Stimulated activated CD4-positive, alpha-beta T cell treated with anti-CD3 and anti-CD28 coated beads, Interleukin-1b, Interleukin-23, amount 100 ng/mL, for 24 hours (primary cell): ENCODE measurements around the gene ESRRB.

Source experiments
- DNase-seq, 4 experiments: peaks; one replicate each; pipeline ENCODE4 v3.0.0-alpha.2; 2020; ENCODE audit warnings: low read depth in 4 of 4, low spot score in 1 of 4

The ESRRB gene

DNA sequence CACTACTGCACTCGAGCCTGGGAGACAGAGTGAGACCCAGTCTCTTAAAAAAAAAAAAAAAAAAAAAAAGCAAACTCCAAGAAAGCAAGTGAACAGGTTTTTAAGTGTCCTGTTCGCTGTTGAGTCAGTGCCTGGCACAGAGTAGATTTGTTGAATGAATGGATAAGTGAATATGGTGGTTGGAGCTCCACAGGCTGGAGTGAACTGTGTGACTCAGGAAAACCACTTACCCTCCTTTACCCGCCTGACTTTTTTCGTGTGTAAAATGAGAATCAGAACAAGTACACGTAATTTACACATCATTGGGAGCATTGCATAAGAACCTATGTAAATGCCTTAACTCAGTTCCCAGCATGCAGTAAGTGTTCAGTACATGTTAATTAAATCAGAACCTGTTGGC is 24.0 kb upstream of the ESRRB start:
- DNase-seq = no peak

DNA sequence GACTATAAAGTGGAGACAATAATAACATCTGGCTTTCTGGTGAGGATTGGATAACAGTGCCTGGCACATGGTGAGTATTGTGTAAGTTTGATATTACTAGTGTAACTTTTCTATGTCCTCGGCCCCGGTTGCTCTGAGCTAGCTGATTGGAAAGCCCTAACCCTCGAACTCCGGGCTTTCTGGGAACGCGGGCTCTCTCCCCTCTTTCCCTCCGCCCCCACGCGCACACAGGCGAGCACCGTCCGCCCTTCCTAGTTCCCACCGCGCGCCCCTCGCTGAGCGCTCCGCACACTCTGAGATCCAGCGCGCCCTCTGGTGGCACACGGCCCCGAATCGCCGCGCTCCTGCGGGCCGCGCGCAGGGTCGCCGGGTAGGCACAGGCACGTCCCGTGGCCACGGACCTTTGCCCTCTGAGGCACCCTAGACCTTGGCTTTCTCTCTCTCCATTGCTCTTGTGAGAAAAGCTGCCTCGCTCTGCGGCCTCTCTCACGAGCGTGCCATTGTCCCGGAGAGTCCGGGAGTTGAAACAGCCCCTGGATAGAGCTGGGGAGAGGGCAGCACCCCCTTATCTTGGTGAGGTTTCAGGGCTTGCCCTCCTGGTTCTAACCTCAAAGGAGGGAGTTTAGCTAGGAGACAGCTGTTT is 23.2 kb upstream of the ESRRB start:
- peak; percentile 15 to 46 (median 29) for DNase-seq

DNA sequence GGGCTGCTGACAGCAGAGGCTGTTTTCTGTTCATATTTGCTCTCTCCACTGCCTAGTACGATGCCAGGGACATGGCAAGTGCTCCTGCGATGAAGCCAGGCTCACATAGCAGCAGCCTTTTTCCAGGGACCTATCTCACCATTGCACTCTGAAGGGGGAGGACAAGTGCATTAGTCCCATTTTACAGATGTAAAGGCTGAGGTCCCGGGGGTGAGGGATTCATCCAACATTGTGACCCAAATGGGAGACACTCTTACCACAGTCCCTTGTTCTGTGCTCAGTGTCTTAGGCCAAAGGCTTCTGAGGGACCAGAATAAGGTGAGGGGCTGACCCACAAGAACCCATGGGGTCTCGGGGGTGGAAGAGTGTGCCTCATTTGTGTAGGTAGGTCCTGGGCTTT is 21.6 kb upstream of the ESRRB start:
- DNase-seq = no peak

- DNase-seq = no peak
These were observed 20.2 kb upstream of the ESRRB start for GRCh38 chr14:76355771-76356170.

- DNase-seq = no peak
These were observed 4.9 kb upstream of the ESRRB start for GRCh38 chr14:76371066-76371465.

DNA sequence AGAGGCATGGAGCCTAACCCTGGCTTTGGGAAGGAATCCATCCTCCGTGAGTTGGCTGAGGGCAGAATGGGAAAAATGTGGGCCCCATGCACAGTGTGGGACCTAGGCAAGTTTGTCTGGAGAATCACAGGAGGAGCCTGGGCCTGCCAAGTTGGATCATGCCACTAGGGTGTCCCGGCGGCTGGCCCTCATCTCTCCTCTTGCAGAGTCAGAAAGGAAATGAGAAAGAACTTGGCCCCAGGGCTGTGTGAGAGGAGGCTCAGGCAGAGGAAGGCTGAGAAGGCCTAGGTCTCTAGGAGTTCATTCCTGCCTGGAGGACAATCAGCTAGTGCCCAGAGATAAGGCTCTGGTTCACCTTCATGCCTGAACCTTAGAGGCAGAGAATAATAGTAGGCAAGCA is 2.5 kb upstream of the ESRRB start:
- no peak for DNase-seq

DNA sequence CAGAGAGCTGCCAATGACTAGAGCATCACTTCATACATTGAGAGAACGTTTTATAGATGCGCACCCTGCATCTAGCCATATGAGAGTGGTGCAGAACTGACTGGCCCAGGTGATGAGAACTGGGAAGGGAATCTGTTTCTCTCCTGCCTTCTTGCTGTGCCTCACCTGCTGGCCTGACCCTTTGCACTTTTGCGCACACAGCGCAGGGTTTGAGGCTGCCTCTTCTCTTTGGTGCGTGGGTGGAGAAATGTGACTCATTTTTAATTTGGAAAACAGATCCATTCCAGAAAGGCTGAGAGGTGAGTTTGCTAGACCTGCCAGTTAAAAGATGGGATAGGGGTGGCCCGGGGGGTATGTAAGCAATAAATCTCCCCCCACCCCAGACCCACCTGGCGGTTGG is 453 bp upstream of the ESRRB start:
- DNase-seq = no peak

- no peak for DNase-seq
These were observed 506 bp downstream of the ESRRB start for GRCh38 chr14:76376409-76376877.

DNA sequence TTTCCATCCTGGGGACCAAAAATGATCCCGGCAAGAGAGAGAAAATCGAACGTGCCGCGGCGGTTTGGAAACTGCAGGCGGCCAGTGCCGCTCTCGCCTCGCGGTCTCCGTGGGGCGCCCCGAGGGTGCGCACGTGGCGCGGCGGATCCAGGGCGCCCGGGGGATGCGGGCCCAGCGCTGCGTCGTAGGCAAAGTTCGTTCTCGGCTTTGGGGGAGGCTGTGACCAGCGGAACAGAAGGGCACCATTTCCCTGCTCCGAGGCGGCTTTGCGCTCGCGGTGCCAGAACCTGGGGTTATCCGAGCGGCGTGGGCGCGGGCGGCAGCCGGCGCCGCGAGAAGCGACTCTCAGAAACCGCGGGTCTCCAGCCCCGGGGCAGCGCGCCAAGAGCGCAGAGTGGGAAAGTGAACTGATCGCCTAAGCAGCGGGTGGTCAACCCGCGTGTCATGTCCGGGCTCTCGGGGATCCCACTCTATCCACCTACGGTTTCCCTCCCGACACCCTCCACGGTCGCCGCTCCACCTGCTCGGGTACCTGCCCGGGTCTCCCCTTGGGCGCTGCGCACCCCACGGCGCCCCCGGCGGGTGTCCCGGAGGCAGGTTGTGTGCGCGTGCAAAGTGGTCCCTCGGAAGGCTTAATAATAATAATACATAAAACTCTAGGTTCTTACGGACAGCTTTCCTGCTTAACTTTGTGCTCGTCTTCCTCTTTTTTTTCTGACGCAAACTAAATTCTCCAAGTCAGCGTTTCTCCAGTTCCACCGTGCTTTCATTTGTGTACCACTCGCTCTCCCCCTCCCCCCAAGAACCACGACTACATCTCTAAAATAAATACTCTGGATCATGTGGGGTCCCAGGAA is 1.2 kb downstream of the ESRRB start:
- DNase-seq = no peak

GRCh38 chr14:76377735-76378074 is 1.8 kb downstream of the ESRRB start:
- DNase-seq = no peak

DNA sequence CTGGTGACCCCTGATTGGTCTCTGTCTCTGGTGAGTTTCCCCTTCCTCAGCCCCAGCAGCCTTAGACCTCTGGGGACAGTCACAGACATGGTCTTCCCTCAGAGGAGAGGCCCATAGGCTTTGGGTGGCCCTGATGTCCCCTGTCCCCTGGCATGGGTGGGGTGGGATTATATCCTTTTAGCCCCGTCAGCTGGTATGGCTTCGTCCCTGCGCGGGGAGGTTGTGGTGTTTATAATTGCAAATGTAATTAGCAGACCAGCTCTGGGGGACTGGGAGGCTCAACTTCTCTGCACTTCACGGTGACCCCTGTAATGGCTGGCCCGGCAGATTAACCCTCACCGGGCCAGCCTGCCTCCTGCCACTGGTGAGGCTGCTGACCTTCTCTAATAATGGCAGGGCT is 5.1 kb downstream of the ESRRB start:
- DNase-seq = no peak

DNA sequence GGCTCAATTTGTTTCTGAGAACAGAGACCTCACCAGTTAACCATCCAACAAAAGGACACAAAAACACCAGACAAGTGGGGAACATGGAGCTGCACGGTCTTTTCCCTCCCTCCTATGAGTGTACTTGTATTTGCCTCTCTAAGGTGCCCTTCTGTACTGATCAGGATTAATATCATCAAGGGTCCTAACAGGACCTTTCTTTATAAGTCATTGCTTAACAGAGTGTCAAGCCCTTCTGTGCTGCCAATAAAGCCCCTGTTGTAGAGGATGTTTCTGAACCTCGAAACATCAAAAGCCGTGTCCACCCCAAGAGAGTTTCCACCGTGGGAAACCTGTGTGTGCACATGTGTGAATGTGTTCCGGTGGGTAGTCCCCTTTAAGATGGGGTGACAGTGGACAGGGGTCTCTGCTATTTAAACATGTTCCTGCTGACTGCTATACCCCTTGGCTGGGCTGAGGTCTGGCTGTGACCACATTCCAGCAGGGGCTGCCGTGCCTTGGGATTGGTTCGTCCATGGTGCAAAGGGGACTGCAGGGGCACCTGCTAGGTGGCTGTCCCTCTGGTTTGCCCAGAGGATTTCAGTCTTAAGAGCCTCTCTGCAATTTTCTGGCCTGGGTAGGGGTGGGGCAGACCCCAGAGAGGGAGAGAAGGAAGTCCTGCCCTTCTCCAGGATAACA is 6.0 kb downstream of the ESRRB start:
- no peak for DNase-seq

- no peak for DNase-seq
These were observed 6.5 kb downstream of the ESRRB start for GRCh38 chr14:76382495-76382832.

DNA sequence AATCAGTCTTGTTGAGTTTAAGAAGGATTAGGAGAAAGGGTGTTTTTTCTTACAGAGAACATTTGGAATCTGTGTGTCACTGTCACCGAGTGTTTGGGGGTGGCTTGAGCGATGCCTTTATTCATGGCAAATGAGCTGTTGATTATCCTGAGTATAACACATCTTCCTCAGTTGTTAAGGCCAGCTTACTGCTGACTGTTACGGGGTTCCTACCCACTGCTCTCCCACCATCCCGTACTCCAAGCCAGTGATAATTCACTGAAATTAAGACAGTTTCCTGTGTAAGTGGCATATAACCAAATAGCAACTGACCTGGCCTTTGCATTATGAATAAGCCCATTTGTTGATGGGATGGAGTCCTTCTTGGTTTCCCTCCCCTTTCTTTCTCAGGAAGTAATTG is 9.5 kb downstream of the ESRRB start:
- DNase-seq = no peak

DNA sequence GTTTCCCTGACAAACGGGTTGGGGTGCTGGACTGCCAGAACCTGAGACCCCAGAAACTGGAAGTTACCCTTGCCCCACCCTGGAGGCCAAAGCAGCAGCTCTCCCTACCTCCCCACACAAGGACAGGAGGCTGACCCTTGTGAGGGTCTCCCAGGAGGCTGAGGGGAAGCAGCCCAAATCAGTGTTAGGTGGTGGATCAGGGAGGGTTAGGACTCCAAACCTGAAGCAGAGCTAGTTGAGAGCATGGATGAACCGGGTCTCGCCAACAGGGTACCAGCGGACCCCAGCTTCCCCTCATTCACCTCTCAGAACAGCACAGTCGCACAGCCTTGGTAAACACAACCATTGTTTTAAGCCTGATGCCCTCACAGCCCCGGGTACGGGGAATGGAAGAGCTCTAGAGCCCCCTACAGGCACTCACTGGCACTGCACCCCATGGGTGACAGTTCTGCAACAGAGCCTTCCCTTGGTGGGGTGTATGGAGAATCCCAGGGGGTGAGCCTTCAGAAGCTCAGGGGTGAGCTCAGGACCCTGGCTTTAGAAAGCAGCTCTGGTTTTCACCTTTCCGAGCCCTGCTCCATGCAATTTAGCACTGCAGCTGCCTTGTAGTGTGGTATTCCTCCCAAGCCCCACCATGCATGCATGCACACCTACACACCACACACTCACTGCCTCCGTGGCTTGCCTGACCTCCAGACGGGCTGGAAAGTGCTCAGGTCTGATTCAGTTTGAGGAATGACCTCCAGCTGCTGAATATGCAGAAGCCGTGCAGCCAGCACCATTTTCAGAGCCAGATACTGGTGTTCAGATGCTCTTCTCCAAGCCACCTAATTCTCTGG is 11.2 kb downstream of the ESRRB start:
- peak in 3 of 4 experiments; percentile 43 to 48 (median 45) for DNase-seq

DNA sequence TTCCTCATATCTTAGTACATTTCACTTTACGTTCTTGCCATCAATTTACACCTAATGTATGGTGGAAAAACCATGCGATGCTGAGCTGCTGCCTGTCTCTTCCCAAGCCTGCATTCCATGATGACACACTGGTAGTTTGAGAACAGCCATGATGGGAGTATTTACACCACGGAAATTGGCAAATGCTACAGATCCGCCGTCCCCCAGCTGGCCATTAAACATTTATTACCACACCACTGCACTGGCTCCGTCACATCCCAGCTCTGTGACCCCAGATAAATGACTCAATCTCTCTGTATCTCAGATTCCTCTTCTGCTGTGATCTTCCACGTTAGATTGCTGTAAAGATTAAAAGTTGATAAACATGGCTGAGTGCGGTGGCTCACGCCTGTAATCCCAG is 13.9 kb downstream of the ESRRB start:
- no peak for DNase-seq

- DNase-seq = no peak
These were observed 14.7 kb downstream of the ESRRB start for GRCh38 chr14:76390621-76391020.

DNA sequence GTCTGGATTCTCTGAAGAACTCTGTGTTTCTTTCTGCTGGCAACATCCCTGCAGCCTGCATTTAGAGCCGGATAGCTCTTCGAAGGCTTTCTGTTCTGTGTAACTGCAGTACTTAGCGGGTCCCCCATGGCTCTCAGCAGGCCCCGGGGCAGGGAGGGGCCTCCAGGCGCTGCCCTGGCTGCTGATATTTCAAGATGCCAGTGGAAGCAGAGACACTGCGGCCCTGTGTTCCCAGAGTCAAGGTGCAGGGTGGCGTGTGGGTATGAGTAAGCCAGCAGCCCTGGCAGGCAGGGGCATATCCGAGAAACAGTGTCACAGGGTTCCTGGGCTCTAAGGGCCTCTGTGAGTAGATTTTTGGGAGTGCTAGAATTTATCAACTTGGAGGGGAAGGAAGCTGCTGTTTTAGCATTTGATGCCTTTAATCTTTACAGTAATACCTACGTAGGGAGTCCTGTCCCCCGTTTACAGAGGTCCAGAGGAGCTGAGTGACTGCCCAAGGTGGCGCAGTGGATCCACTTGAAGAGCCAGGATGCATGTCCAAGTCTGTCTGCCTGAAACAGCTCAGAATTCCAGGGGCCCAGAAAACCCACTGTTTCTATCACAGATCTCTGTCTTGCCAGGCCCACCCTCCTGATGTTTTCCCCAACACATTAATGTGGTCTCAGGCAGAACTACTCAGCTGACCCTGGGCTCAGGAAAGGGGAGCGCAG is 16.2 kb downstream of the ESRRB start:
- DNase-seq = no peak

DNA sequence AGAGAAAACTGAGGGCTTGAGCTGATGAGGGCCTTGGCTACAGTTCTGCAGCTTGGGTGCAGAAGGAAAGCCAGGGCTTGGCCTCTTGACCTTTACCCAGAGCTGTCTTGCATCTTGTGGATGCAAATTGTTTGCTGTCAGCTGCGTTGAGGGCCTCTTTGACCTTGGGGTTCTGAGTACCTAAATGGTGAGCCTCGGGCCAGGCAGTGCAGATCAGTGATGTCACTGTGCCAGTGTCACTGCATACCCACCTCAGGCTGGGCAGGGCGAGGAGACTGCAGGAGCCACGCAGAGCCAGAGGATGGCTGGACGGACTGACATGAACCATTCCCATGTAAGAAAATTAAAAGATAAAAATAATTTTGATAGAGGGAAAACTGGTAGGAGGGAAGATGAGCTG is 18.6 kb downstream of the ESRRB start:
- DNase-seq = no peak

GRCh38 chr14:76395161-76395560 is 19.2 kb downstream of the ESRRB start:
- no peak for DNase-seq

- DNase-seq = no peak
These were observed 20.8 kb downstream of the ESRRB start for GRCh38 chr14:76396714-76397187.
